Measurements from ENCODE around the gene DHRSX. TPM values are rescaled to one million over a fixed set of nuclear protein-coding genes. Genes with fewer than 3 reads are reported as not detected.
A peak's percentile ranks its signal among the peaks of the same experiment; 100 is the strongest.
"Not testable (repeated sequence)": the region's sequence is repeated elsewhere in the genome, so short reads cannot be mapped to it uniquely, and the experiment has no call there.

The DHRSX gene
- total and polyA plus RNA-seq, 2 of the 8 experiments (the other 6 are each of a cell fraction or from before 2014, with no cell fraction given) = 35.1 to 43.4 TPM

GRCh38 chrX:2241496-2241895 is 259.3 kb downstream of the DHRSX start:
- H3K23ac ChIP-seq (ENCODE audit: insufficient read length); H3K79me2 ChIP-seq (ENCODE audit: control insufficient read depth in 1 of 2, insufficient read depth in 2 of 2, low read length in 2 of 2); H3K9ac ChIP-seq (replicated peaks in 1 of 4; ENCODE audit: extremely low read depth in 1 of 4, low read depth in 3 of 4, low read length in 3 of 4); H3K79me1 ChIP-seq (ENCODE audit: low read depth, low read length); H2BK120ac ChIP-seq (replicated peaks; ENCODE audit: low read depth, low read length); H4K5ac ChIP-seq (ENCODE audit: insufficient read length, low read depth, low read length); H3K9me3 ChIP-seq (ENCODE audit: insufficient read depth in 2 of 2, low read depth in 1 of 2, low read length in 1 of 2); FAIRE-seq; H3K4ac ChIP-seq (replicated peaks; ENCODE audit: insufficient read length, low read depth, low read length); H4K20me1 ChIP-seq (replicated peaks in 1 of 2; ENCODE audit: control insufficient read depth in 1 of 2, insufficient read depth in 2 of 2, low read length in 2 of 2); H4K91ac ChIP-seq (replicated peaks; ENCODE audit: insufficient read length, low read length); H3K27me3 ChIP-seq (replicated peaks in 1 of 4; ENCODE audit: control insufficient read depth in 3 of 4, extremely low read depth in 1 of 4, insufficient read depth in 3 of 4, low read length in 3 of 4); H2AK5ac ChIP-seq (ENCODE audit: low read depth, low read length); H4K8ac ChIP-seq (ENCODE audit: extremely low read depth, insufficient read depth, low read length); H2BK5ac ChIP-seq (ENCODE audit: low read depth, low read length); H2AFZ ChIP-seq (ENCODE audit: low read length); CTCF ChIA-PET (ENCODE audit: partially characterized antibody); H3K4me3 ChIP-seq (ENCODE audit: extremely low read depth in 1 of 4, insufficient read depth in 2 of 4, low read depth in 3 of 4, low read length in 4 of 4); POLR2A ChIA-PET (ENCODE audit: partially characterized antibody); H3K56ac ChIP-seq (replicated peaks; ENCODE audit: insufficient read length, low read depth, low read length); DNase-seq (ENCODE audit: low read depth in 1 of 2, low spot score in 2 of 2); H3K14ac ChIP-seq (ENCODE audit: insufficient read length); H2BK15ac ChIP-seq (ENCODE audit: low read length); H3K23me2 ChIP-seq (ENCODE audit: low read depth, low read length); H3K4me2 ChIP-seq (ENCODE audit: insufficient read depth in 1 of 2, low read depth in 2 of 2, low read length in 2 of 2); H3K36me3 ChIP-seq (ENCODE audit: control insufficient read depth in 2 of 4, insufficient read depth in 4 of 4, low read length in 3 of 4); H3K18ac ChIP-seq (ENCODE audit: extremely low read depth, low read length); H3K27ac ChIP-seq (ENCODE audit: low read depth, low read length): not testable (repeated sequence)
- Histone ChIP-seq H3K4me1 (replicated peaks in 1 of 4; ENCODE audit: control insufficient read depth in 3 of 4, insufficient read depth in 4 of 4, low read length in 3 of 4) (peaks cover 0 to 10% (median 0%) of the 10 kb centered on the region in 4 experiments; a peak in 1 of 7 replicates), H2BK20ac (ENCODE audit: low read length) (0 out of 2 replicates have a peak overlapping the region, but pooled peaks have one; percentile 10), H2BK12ac (ENCODE audit: low read depth, low read length) (0 out of 2 replicates have a peak overlapping the region, but pooled peaks have one; percentile 50)
- WGBS, 2 experiments (ENCODE audit: extremely low coverage in 1 of 2, insufficient coverage in 1 of 2, insufficient read length in 1 of 2, insufficient replicate concordance in 2 of 2, low coverage in 1 of 2, low lambda C conversion rate in 2 of 2, missing lambda C conversion rate in 1 of 2) = 86% methylated on average over 10 of the region's 13 CpGs; no CpG with 5 or more reads in 1 of the 2 experiments

DNA sequence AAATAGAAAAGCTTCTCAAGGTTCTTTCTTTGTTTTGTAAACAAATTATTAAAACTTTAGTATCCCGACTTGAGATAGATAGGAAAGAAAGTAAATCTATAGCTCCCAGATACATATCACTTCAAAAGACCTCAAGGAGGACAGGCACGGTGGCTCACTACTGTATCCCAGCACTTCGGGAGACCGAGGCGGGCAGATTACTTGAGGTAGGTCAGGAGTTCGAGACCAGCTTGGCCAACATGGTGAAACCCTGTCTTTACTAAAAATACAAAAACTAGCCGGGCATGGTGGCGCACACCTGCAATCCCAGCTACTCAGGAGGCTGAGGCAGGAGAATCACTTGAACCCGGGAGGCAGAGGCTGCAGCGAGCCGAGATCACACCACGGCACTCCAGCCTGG is 260.0 kb downstream of the DHRSX start:
- H3K14ac ChIP-seq (ENCODE audit: insufficient read length); H3K27ac ChIP-seq (ENCODE audit: low read depth, low read length); CTCF ChIA-PET (ENCODE audit: partially characterized antibody); H2BK15ac ChIP-seq (ENCODE audit: low read length); DNase-seq (ENCODE audit: low read depth in 1 of 2, low spot score in 2 of 2); H4K91ac ChIP-seq (replicated peaks; ENCODE audit: insufficient read length, low read length); POLR2A ChIA-PET (ENCODE audit: partially characterized antibody); H4K5ac ChIP-seq (ENCODE audit: insufficient read length, low read depth, low read length); H3K23ac ChIP-seq (ENCODE audit: insufficient read length); H3K9me3 ChIP-seq (ENCODE audit: insufficient read depth in 2 of 2, low read depth in 1 of 2, low read length in 1 of 2); H2BK5ac ChIP-seq (ENCODE audit: low read depth, low read length); H3K9ac ChIP-seq (replicated peaks in 1 of 4; ENCODE audit: extremely low read depth in 1 of 4, low read depth in 3 of 4, low read length in 3 of 4); H4K8ac ChIP-seq (ENCODE audit: extremely low read depth, insufficient read depth, low read length); H3K56ac ChIP-seq (replicated peaks; ENCODE audit: insufficient read length, low read depth, low read length); H3K4ac ChIP-seq (replicated peaks; ENCODE audit: insufficient read length, low read depth, low read length); H3K27me3 ChIP-seq (replicated peaks in 1 of 4; ENCODE audit: control insufficient read depth in 3 of 4, extremely low read depth in 1 of 4, insufficient read depth in 3 of 4, low read length in 3 of 4); H3K36me3 ChIP-seq (ENCODE audit: control insufficient read depth in 2 of 4, insufficient read depth in 4 of 4, low read length in 3 of 4); H3K79me2 ChIP-seq (ENCODE audit: control insufficient read depth in 1 of 2, insufficient read depth in 2 of 2, low read length in 2 of 2); H2AFZ ChIP-seq (ENCODE audit: low read length); FAIRE-seq; H2BK20ac ChIP-seq (ENCODE audit: low read length); H3K23me2 ChIP-seq (ENCODE audit: low read depth, low read length); H2BK120ac ChIP-seq (replicated peaks; ENCODE audit: low read depth, low read length); H3K79me1 ChIP-seq (ENCODE audit: low read depth, low read length); H2AK5ac ChIP-seq (ENCODE audit: low read depth, low read length); H3K4me3 ChIP-seq (ENCODE audit: extremely low read depth in 1 of 4, insufficient read depth in 2 of 4, low read depth in 3 of 4, low read length in 4 of 4); H3K18ac ChIP-seq (ENCODE audit: extremely low read depth, low read length); H4K20me1 ChIP-seq (replicated peaks in 1 of 2; ENCODE audit: control insufficient read depth in 1 of 2, insufficient read depth in 2 of 2, low read length in 2 of 2); H3K4me2 ChIP-seq (ENCODE audit: insufficient read depth in 1 of 2, low read depth in 2 of 2, low read length in 2 of 2): not testable (repeated sequence)
- H2BK12ac ChIP-seq (ENCODE audit: low read depth, low read length) = peak overlapping the region; percentile 50; the same call in 1 of the 2 replicates
- 94% methylated on average over 12 of the region's 12 CpGs; no CpG with 5 or more reads in 1 of the 2 experiments for WGBS, 2 experiments (ENCODE audit: extremely low coverage in 1 of 2, insufficient coverage in 1 of 2, insufficient read length in 1 of 2, insufficient replicate concordance in 2 of 2, low coverage in 1 of 2, low lambda C conversion rate in 2 of 2, missing lambda C conversion rate in 1 of 2)
- peaks cover 0 to 10% (median 0%) of the 10 kb centered on the region in 4 experiments; a peak in 1 of 7 replicates for H3K4me1 ChIP-seq (replicated peaks in 1 of 4; ENCODE audit: control insufficient read depth in 3 of 4, insufficient read depth in 4 of 4, low read length in 3 of 4)
